Activated naive CD8-positive, alpha-beta T cell treated with anti-CD3 and anti-CD28 coated beads, Interleukin-2, amount 50 U/mL, for 24 hours (primary cell): ENCODE results near the gene MYO1D.
A peak's percentile ranks its signal among the peaks of the same experiment; 100 is the strongest.

Source experiments
- ATAC-seq: fragments of 150-1000 bp; cut with Tn5 transposase; one replicate; pipeline ENCODE4 v1.10.0; 2021
- DNase-seq: peaks from one replicate; pipeline ENCODE4 v3.0.0; 2021
- H3K27ac Mint-ChIP-seq: one replicate; pipeline ENCODE4 v1.8.0; 2021; ENCODE audit warnings: mild to moderate bottlenecking, mixed read lengths
- H3K27me3 Mint-ChIP-seq: one replicate; pipeline ENCODE4 v1.8.0; 2021; ENCODE audit warnings: mixed read lengths
- H3K36me3 Mint-ChIP-seq: one replicate; pipeline ENCODE4 v1.8.0; 2021; ENCODE audit warnings: low read depth, mixed read lengths
- H3K4me1 Mint-ChIP-seq: one replicate; pipeline ENCODE4 v1.8.0; 2021; ENCODE audit warnings: mixed read lengths
- H3K4me3 Mint-ChIP-seq: one replicate; pipeline ENCODE4 v1.8.0; 2021; ENCODE audit warnings: mild to moderate bottlenecking, moderate library complexity, mixed read lengths
- H3K9me3 Mint-ChIP-seq: one replicate; pipeline ENCODE4 v1.8.0; 2021; ENCODE audit warnings: mixed read lengths

Gene MYO1D

GRCh38 chr17:32489320-32490100, 387.4 kb downstream of the MYO1D start:
- H3K4me1 Mint-ChIP-seq = peaks cover 70% of the 10 kb centered on the region
- ATAC-seq = no peak
- H3K27me3 Mint-ChIP-seq = no peaks in the 10 kb centered on the region
- no peaks in the 10 kb centered on the region for H3K9me3 Mint-ChIP-seq
- peaks cover 33% of the 10 kb centered on the region for H3K36me3 Mint-ChIP-seq
- DNase-seq = no peak
- H3K4me3 Mint-ChIP-seq = peak overlapping the region; percentile 96
- peak overlapping the region; percentile 88 for H3K27ac Mint-ChIP-seq

DNA sequence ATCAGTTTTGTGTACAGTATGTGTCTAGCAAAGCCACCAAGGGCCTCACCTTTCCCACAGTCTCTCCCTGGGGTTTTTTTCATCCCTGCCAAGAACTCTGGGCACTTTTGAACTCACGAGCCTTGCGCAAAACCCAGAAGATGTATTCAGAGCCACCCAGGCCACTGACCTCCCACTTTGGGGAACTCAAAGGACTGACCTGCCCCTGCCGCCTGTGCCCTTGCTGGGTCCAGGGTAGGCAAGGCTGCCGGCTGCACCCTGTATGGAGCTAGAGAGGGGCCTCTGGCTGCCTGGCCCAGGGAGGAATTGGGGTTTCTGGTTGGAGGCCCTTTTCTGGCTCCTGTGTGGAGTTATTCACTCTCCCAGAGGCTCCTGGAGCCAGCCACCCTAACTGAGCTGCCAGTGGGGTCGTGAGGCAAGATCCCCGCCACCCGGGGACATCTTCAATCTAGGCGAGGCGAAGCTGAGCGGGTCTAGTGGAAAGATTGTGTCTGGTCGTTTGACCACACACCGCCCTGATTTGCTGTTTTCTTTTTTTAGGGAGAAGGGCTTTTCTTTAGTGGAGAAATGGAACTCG, 388.2 kb downstream of the MYO1D start:
- no peak for DNase-seq
- Mint-ChIP-seq H3K27ac (peak overlapping the region; percentile 88), H3K36me3 (peaks cover 33% of the 10 kb centered on the region), H3K4me3 (peak overlapping the region; percentile 96), H3K9me3 (no peaks in the 10 kb centered on the region), H3K4me1 (peaks cover 67% of the 10 kb centered on the region), H3K27me3 (no peaks in the 10 kb centered on the region)
- no peak for ATAC-seq

DNA sequence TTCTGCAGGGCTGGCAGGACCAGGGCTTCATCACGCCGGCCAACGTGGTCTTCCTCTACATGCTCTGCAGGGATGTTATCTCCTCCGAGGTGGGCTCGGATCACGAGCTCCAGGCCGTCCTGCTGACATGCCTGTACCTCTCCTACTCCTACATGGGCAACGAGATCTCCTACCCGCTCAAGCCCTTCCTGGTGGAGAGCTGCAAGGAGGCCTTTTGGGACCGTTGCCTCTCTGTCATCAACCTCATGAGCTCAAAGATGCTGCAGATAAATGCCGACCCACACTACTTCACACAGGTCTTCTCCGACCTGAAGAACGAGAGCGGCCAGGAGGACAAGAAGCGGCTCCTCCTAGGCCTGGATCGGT, 388.8 kb downstream of the MYO1D start:
- Mint-ChIP-seq H3K27me3 (no peaks in the 10 kb centered on the region), H3K4me3 (peak overlapping the region; percentile 96), H3K27ac (peak overlapping the region; percentile 88), H3K36me3 (peaks cover 33% of the 10 kb centered on the region), H3K4me1 (peaks cover 62% of the 10 kb centered on the region), H3K9me3 (no peaks in the 10 kb centered on the region)
- ATAC-seq (no peak), DNase-seq (no peak)

- DNase-seq (peak; percentile 40), ATAC-seq (peak; percentile 22)
- Mint-ChIP-seq H3K4me1 (peaks cover 57% of the 10 kb centered on the region), H3K4me3 (peak overlapping the region; percentile 96), H3K27me3 (no peaks in the 10 kb centered on the region), H3K36me3 (peaks cover 33% of the 10 kb centered on the region), H3K9me3 (no peaks in the 10 kb centered on the region), H3K27ac (peak overlapping the region; percentile 89)
These were observed 389.3 kb downstream of the MYO1D start for GRCh38 chr17:32487473-32488176.

DNA sequence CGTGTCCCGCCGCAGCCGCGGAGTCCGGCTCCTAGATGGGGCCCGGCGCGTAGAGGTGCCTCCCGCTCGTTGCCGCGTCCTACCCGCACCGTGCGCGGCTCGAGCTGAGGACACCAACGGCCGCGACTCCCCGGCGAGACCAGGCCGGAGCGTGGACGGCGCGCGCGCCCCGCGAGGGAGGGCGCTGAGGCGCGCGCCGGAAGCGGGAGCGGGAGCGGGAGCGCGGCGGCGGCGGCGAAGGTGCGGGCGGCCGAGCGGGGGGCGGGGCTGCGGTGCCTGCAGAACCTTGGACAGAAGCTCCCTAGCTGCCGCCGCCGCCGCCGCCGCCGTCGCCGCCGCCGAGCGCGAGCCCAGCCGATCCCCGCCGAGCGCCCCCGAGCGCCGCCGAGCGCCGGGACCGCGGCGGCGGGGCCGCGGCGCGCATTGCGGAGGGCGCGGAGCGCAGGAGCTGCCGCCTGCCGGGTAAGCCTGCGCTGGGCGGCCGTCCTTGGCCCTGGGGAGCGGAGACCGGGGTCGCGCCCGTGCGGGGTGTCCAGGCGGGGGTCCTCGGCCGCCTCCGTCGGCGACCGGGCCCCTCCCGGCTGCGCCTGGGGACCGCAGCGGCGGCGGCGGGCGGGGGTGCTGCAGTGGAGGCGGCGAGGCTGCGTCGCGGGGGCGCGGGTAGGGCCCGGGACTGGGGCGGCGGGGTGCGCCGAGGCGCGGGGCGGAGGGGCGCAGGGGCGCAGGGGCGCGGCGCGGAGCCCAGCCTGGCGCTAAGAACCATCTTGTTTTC, 390.0 kb downstream of the MYO1D start, which contains the start of gene CDK5R1:
TSS of gene CDK5R1 (plus strand) at position 293 of the 772 bp plus-strand sequence. CDS start 628 bp downstream, outside the sequence.
- Mint-ChIP-seq H3K27ac (peak within 1 kb of the TSS; percentile 89), H3K9me3 (no peaks in the 10 kb centered on the region), H3K36me3 (peaks cover 33% of the 10 kb centered on the region), H3K4me1 (peaks cover 50% of the 10 kb centered on the region), H3K27me3 (no peaks in the 10 kb centered on the region), H3K4me3 (peak within 1 kb of the TSS; percentile 96)
- ATAC-seq = peak; percentile 52
- DNase-seq = peak; percentile 74

GRCh38 chr17:32486111-32486700, 390.7 kb downstream of the MYO1D start:
- peak overlapping the region; percentile 61 for H3K4me3 Mint-ChIP-seq
- H3K36me3 Mint-ChIP-seq = peaks cover 39% of the 10 kb centered on the region
- H3K4me1 Mint-ChIP-seq = peaks cover 43% of the 10 kb centered on the region
- DNase-seq (peak; percentile 73), ATAC-seq (peak; percentile 67)
- H3K9me3 Mint-ChIP-seq = no peaks in the 10 kb centered on the region
- peak overlapping the region; percentile 41 for H3K27ac Mint-ChIP-seq
- H3K27me3 Mint-ChIP-seq = no peaks in the 10 kb centered on the region

- Mint-ChIP-seq H3K27ac (peak overlapping the region; percentile 41), H3K4me3 (peak overlapping the region; percentile 61), H3K4me1 (peaks cover 36% of the 10 kb centered on the region), H3K9me3 (no peaks in the 10 kb centered on the region), H3K27me3 (no peaks in the 10 kb centered on the region), H3K36me3 (peaks cover 36% of the 10 kb centered on the region)
- ATAC-seq = no peak
- no peak for DNase-seq
These were observed 391.4 kb downstream of the MYO1D start for GRCh38 chr17:32485261-32486110.

GRCh38 chr17:32484628-32485027, 392.3 kb downstream of the MYO1D start:
- Mint-ChIP-seq H3K9me3 (no peaks in the 10 kb centered on the region), H3K27me3 (no peaks in the 10 kb centered on the region), H3K36me3 (peaks cover 36% of the 10 kb centered on the region), H3K4me1 (peaks cover 27% of the 10 kb centered on the region), H3K27ac (no peak overlapping the region), H3K4me3 (no peak overlapping the region)
- ATAC-seq (no peak), DNase-seq (no peak)

DNA sequence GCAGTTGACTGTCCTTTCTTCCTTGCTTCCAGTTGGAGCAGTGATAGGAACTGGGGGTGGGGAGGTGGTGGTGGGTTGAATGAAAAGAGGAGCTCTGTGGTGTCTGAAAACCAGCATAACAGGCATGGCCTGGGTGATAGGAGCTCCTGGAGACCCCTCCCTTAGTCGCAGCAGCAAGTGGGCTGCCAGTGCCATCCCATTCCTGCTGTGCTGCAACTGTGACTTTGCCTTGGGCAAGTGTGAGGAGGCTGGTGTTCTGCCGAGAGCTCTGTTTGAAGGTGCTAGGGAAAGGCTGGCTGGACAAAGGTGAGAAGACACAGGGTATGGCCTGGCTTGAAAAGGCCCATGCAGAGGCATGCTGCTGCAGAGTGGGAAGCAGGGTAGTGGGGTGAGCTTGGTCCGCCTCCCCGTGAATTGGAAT, 392.9 kb downstream of the MYO1D start:
- Mint-ChIP-seq H3K27me3 (no peaks in the 10 kb centered on the region), H3K9me3 (no peaks in the 10 kb centered on the region), H3K4me3 (no peak overlapping the region), H3K36me3 (peaks cover 38% of the 10 kb centered on the region), H3K4me1 (peaks cover 21% of the 10 kb centered on the region), H3K27ac (peak overlapping the region; percentile 34)
- no peak for ATAC-seq
- no peak for DNase-seq

GRCh38 chr17:32483451-32484019, 393.4 kb downstream of the MYO1D start:
- H3K27ac Mint-ChIP-seq = no peak overlapping the region
- no peak for DNase-seq
- no peaks in the 10 kb centered on the region for H3K9me3 Mint-ChIP-seq
- no peak for ATAC-seq
- peaks cover 16% of the 10 kb centered on the region for H3K4me1 Mint-ChIP-seq
- no peaks in the 10 kb centered on the region for H3K27me3 Mint-ChIP-seq
- no peak overlapping the region for H3K4me3 Mint-ChIP-seq
- H3K36me3 Mint-ChIP-seq = peaks cover 36% of the 10 kb centered on the region

GRCh38 chr17:32482568-32483320, 394.2 kb downstream of the MYO1D start:
- Mint-ChIP-seq H3K9me3 (no peaks in the 10 kb centered on the region), H3K27ac (no peak overlapping the region), H3K27me3 (no peaks in the 10 kb centered on the region), H3K36me3 (peaks cover 36% of the 10 kb centered on the region), H3K4me3 (no peak overlapping the region), H3K4me1 (peaks cover 10% of the 10 kb centered on the region)
- DNase-seq = no peak
- ATAC-seq = no peak

DNA sequence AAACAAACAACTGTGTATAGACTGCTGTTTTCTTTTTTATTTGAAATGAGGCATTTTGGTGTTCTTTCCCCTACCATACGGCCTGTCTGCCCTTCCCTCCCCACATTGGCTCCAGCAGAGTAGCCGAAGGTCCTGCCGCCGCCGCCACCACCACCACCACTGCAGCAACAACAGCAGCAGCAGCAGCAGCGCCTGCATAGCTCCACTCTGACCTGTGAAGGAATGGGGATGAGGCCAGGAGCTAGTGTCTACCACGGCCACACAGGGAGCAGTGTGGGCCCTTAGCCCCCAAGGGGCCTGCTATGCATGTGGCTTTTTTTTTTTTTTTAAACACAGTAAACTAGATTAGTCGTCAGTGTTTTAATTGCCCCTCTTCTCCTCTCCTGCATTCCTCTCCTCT, 395.7 kb downstream of the MYO1D start:
- DNase-seq = no peak
- Mint-ChIP-seq H3K4me1 (peaks cover 7% of the 10 kb centered on the region), H3K36me3 (peaks cover 40% of the 10 kb centered on the region), H3K27me3 (no peaks in the 10 kb centered on the region), H3K27ac (peak overlapping the region; percentile 74), H3K4me3 (no peak overlapping the region), H3K9me3 (no peaks in the 10 kb centered on the region)
- no peak for ATAC-seq
